Left ventricle myocardium superior (tissue), 1 donor: ENCODE results near the gene NXPH2. TPM values are rescaled to one million over a fixed set of nuclear protein-coding genes. Genes with fewer than 3 reads are reported as not detected.

Experiments used
- ATAC-seq: fragments of 200-7000 bp; cut with Tn5 transposase; one replicate; pipeline ENCODE4 v1.9.1; 2020; ENCODE audit warnings: mild to moderate bottlenecking, moderate library complexity
- DNase-seq: peaks from one replicate; pipeline ENCODE4 v3.0.0-alpha.2; 2020
- intact Hi-C: fragments of 100-400 bp; cut with micrococcal nuclease; formaldehyde crosslinking; loops from one replicate; pipeline ENCODE4 v1.11.0; 2022
- total RNA-seq: library from RNA; stranded (reverse); fragmentation: NEBNext Ultra II Directional; extraction: Animal tissue kit (Norgen Biotek cat#: 25700); gene quantifications from one replicate; pipeline ENCODE4 v1.2.1, GENCODE V29; 2021
- donor health status: DM: no; HTN: yes; CAD: no; lungs with severe emphysema.

Gene NXPH2
- total RNA-seq, 1 donor from 2014 or later = not detected

- ATAC-seq (no peak), DNase-seq (no peak)
- intact Hi-C loops = no loop called here
These were observed 64.0 kb downstream of the NXPH2 start for GRCh38 chr2:138716183-138716582.

- intact Hi-C loops = no loop called here
- DNase-seq = no peak
- no peak for ATAC-seq
These were observed 66.7 kb downstream of the NXPH2 start for GRCh38 chr2:138713504-138713903.

GRCh38 chr2:138713069-138713496 is 67.1 kb downstream of the NXPH2 start:
- intact Hi-C loops = no loop called here
- no peak for ATAC-seq
- no peak for DNase-seq

GRCh38 chr2:138712212-138712979 is 67.8 kb downstream of the NXPH2 start:
- intact Hi-C loops = no loop called here
- DNase-seq (no peak), ATAC-seq (no peak)

GRCh38 chr2:138711812-138712211 is 68.4 kb downstream of the NXPH2 start:
- DNase-seq = no peak
- intact Hi-C loops = no loop called here
- ATAC-seq = no peak

- intact Hi-C loops = no loop called here
- ATAC-seq = peak; percentile 59
- no peak for DNase-seq
These were observed 71.4 kb downstream of the NXPH2 start for GRCh38 chr2:138708682-138709241.

GRCh38 chr2:138707392-138708074 is 72.7 kb downstream of the NXPH2 start:
- DNase-seq (no peak), ATAC-seq (peak; percentile 82)
- intact Hi-C loops = no loop called here

- intact Hi-C loops = no loop called here
- DNase-seq = no peak
- no peak for ATAC-seq
These were observed 76.9 kb downstream of the NXPH2 start for GRCh38 chr2:138703242-138703641.

GRCh38 chr2:138700716-138701115 is 79.5 kb downstream of the NXPH2 start:
- intact Hi-C loops = no loop called here
- DNase-seq (no peak), ATAC-seq (no peak)

GRCh38 chr2:138699421-138699820 is 80.8 kb downstream of the NXPH2 start:
- no peak for DNase-seq
- no peak for ATAC-seq
- intact Hi-C loops = no loop called here

- DNase-seq (no peak), ATAC-seq (no peak)
- intact Hi-C loops = no loop called here
These were observed 81.8 kb downstream of the NXPH2 start for GRCh38 chr2:138698428-138698827.

GRCh38 chr2:138691667-138692066 is 88.5 kb downstream of the NXPH2 start:
- DNase-seq (no peak), ATAC-seq (no peak)
- intact Hi-C loops = no loop called here

GRCh38 chr2:138689705-138690104 is 90.5 kb downstream of the NXPH2 start:
- DNase-seq = no peak
- ATAC-seq = no peak
- intact Hi-C loops = no loop called here

GRCh38 chr2:138682163-138682562 is 98.0 kb downstream of the NXPH2 start:
- intact Hi-C loops = no loop called here
- no peak for DNase-seq
- ATAC-seq = no peak

GRCh38 chr2:138677221-138677620 is 103.0 kb downstream of the NXPH2 start:
- DNase-seq (no peak), ATAC-seq (no peak)
- intact Hi-C loops = no loop called here

- ATAC-seq (no peak), DNase-seq (no peak)
These were observed 103.6 kb downstream of the NXPH2 start for GRCh38 chr2:138676619-138677021.

GRCh38 chr2:138671566-138671965 is 108.6 kb downstream of the NXPH2 start:
- ATAC-seq = no peak
- no peak for DNase-seq
- intact Hi-C loops = no loop called here

More at GRCh38 chr2:138676619-138677021, 103.6 kb downstream of the NXPH2 start:
- intact Hi-C loops = no loop called here

GRCh38 chr2:138670734-138671133 is 109.5 kb downstream of the NXPH2 start:
- intact Hi-C loops = no loop called here
- DNase-seq = no peak
- no peak for ATAC-seq

GRCh38 chr2:138665937-138666336 is 114.3 kb downstream of the NXPH2 start:
- DNase-seq (no peak), ATAC-seq (no peak)
- intact Hi-C loops = no loop called here

- ATAC-seq = no peak
- intact Hi-C loops = no loop called here
- no peak for DNase-seq
These were observed 121.8 kb downstream of the NXPH2 start for GRCh38 chr2:138658187-138658894.
